Daoy (cell line): Measurements from ENCODE around the gene MACROD1. TPM values are rescaled to one million over a fixed set of nuclear protein-coding genes. Genes with fewer than 3 reads are reported as not detected.
"Not testable (repeated sequence)": the region's sequence is repeated elsewhere in the genome, so short reads cannot be mapped to it uniquely, and the experiment has no call there.

Experiments used
- DNase-seq: peaks from one replicate; pipeline ENCODE4 v3.0.0-alpha.2; 2015; ENCODE audit warnings: low read depth
- total RNA-seq: library from RNA; depleted of rRNA; stranded (reverse); fragments of >200 nt; shearing (Covaris generic); gene quantifications from 2 replicates; pipeline ENCODE4 v1.2.3, GENCODE V29; 2014

The MACROD1 gene
- total RNA-seq, 1 experiment from 2014 or later: 19.4 TPM

DNA sequence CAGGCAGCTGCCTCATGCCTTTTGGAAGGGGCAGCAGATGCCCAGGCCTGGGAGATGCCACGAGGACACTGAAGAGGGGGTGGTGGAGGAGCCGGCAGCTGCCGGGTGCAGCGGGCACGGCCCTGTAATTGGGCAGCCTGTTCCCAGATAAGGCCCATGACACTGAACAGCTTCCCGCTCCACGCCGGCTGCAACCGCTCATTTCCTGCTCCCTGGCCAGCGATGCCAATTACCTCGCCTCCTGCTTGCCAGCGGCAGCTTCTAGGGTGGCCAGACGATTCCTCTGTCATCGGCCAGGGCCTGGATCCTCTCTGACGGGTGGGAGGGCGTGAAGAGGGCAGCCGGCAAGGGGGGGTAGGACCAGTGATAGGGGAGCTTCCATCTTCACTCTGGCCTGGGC lies 107.4 kb downstream of the MACROD1 start:
- peak; percentile 58 for DNase-seq

DNA sequence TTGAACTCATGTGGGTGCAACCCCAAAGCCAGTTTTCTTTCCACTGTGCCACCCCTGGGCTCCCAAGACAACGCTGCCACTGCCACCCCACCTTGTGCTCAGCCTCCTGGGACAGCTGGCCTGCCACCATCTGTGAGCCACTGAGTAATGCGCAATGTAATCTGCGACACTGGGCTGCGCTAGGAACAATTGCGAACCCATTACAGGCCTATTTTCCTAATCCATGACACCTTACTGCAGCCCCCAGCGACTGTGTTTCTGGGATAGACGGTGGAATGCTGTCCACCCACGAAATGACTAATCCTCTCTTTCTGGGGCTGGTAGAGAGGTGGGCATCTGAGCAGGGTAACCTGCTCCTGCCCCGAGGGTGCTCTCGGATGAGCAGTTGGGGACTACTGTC lies 108.0 kb downstream of the MACROD1 start:
- DNase-seq: no peak

DNA sequence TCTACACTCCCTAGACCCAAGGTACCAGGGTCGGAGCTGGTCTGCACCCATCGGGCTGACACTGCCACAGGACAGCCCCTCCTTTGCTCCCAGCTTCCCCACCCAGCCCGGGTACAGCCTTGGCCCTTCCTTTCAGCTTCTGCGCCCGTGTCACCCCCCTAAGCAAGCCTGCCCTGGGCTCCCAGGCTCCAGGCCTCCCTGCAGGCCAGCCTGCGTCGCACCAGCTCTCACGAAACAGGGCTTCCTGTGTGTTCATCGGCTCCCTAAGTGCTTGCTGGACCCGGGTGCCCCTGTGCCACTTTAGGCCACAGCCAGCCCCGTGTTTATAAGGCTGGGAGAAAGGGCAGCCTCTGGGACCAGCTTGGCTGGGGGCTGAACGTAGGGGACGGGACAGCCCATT lies 109.1 kb downstream of the MACROD1 start:
- no peak for DNase-seq

DNA sequence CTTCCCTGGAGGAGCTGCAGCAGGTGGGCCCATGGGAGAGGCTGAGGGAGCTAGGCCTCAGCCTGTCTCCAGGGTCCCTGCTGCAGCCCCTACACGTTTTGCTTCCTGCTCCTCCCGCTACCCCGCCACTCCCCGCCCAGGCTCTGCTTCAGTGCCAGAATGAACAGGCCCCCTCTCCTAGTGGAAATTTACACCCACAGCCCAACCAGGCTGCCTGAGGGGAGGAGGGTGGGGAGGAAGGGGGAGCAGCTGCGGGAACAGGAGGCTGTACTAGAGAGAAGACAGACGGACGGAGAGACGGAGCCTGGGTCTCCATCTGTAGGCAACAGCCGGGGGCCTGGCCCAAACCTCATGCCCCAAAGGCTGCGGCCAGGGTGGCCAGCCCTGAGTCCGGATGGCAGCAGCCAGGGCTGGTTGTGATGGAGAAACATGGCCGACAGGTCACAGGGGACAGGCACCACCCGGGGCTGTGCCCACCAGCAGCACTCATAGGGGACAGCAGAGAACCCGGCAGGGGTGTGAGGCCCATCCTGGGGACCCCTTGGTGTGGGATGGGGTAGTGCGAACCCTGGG lies 109.6 kb downstream of the MACROD1 start:
- no peak for DNase-seq

DNA sequence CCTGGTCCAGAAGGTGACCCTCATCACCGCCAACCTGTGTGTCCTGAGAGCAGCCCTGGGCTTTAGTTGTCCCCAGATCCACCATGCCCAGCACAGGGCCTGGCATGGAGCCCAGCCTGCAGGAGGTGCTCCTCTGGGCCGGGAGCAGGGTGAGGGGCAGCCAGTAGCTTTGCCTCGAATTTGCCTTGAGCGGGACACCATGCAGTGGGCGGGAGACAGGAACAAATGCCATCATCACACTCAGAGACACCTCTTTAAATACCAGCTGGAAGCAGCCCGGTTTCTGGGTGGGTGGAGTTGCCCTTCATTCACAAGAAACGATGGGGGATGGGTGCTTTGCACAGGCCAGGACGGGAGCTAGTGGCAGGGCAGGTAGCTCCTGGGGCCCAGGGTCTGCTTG lies 110.8 kb downstream of the MACROD1 start:
- no peak for DNase-seq

DNA sequence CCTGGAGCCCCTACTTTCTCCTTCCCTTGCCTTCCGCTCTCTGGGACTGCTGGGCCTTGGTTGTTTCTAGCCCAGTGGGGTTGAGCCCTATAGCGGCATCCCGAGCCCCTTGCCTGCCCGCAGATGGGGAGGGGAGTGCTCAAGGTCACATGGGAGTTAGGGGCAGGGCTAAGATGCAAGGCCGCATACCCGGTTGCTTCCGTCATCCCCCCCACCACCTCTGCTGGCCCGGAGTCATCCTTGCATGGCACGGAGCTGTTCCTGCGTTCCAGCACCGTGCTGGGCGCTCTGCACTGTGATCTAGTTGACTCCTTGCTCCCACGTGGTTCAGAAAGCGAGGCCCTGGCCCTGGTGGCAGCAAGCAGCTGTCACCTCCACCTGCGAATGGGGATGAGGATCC lies 112.2 kb downstream of the MACROD1 start:
- no peak for DNase-seq

DNA sequence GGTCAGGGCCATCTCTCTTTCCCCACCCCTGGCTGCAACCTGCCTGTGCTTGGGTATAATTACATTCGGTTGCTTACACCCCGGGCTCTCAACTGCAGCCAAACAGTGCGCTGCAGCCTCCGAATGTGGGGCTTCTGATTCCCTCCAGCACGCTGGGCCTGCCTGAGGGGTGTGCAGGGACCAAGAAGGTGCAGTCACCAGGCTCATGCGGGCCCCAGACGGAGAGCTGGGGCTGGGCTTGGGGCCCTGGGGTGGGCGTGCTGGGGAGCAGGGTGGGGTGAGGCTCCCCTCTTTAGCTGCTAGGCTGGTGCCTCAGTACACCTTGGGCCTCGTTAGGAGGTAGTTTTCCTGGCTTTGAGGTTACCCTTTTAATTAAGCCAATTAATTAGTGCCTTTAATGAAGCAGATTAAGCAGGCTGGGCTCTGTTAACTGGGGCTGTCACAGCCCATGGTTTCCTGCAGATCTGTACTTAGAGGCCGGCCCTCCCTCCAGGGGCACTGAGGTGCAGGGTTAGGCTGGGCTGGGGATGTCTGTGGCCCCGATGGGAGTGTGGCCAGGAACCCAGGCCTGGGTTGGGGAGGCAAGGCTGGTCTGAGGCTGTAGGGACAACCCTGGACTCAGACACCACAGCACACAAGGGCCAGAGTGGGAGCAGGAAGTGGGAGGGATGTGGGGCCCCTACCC lies 112.8 kb downstream of the MACROD1 start:
- DNase-seq: no peak

DNA sequence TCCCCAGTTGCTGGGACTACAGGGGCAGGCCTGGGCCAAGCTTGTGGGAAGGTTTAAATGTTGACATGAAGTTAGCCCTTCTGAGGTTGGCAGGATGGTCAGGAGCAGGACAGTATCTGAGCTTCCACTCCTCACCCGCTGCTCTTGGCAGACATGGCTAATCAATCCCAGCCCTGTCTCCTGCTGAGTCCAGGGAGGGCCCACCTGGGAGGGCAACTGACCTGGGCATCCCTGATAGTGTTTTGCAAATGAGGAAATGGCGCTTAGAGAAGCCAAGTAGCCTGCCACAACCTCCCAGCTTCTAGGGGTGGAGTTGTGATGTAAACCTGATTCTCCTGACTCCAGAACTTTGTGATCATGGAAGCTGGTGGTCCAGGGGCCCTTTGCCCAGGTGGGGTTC lies 113.5 kb downstream of the MACROD1 start:
- DNase-seq: no peak

DNA sequence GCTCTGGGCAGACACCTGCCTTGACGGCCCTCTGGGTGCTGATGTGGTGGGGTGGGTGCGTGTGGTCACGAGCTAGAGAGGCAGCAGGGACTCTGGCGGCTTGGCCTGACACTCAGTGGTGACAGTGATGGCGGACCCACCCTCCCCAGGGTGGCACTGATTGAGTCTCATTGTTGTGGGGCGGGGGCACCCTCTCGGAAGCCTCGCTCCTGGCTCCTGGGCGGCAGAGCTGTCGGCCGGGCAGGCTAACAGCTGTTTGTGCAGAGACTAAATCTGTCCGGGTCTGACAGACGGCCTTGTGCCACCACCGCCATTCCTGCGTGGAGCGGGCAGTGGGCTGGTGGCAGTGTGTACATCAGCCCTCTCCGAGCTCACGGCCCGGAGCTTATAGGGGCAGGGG lies 114.6 kb downstream of the MACROD1 start:
- no peak for DNase-seq

DNA sequence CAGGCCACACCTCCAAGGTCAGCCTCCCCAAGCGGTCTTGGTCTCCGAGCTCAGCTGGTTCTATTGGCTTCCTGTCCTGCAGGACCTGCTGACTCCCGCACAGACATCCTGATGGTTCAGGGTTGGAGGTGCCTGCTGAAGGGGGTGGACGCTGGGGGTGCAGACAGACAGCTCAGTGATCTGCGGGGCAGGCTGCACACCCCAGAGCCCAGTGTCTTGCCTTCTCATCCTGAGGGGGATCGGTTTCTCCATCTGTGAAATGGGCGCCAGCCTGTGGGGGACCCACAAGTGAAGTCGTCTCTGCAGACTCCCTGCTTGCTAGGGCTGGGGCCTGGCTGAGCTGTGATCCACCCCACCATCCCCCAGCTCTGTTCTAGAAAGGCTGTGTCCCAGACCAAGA lies 116.4 kb downstream of the MACROD1 start:
- DNase-seq: no peak

DNA sequence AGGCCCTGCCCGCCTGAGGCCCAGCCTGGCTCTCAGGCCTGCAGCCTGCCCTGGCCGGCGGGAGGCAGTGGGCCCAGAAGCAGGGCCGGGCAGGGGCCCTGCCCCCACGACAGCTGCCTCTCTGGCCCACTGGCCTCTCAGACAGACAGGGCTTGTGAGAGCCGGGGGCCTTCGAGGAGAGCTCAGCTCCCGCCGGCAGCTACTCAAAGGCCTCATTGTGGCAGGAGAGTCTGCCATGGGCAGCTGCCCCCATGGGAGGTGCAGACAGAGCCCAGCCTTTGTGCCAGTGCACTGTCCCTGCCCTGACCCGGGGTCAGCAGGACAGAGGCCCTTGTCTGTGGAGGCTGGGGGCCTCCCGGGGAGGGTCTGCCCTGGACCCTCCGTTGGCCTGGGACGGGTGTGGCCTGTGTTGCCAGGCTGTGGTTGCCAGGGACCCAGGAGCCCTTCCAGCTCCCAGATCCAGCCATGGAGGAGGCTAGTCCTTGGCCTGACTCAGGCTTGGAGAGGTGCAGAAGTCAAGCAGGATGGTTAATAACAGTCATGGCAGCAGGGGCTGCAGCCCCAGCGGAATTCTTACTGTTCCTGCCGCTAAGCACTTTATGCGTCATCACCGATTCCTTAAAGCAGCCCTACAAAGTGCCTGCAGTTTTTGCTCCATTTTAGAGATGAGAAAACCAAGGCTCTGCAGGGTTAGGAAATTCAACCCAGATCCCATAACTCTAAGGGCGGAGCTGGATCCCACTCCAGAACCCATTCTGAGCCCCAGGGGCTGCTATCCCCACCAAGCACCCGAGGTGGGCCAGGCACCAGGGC lies 117.7 kb downstream of the MACROD1 start:
- no peak for DNase-seq

DNA sequence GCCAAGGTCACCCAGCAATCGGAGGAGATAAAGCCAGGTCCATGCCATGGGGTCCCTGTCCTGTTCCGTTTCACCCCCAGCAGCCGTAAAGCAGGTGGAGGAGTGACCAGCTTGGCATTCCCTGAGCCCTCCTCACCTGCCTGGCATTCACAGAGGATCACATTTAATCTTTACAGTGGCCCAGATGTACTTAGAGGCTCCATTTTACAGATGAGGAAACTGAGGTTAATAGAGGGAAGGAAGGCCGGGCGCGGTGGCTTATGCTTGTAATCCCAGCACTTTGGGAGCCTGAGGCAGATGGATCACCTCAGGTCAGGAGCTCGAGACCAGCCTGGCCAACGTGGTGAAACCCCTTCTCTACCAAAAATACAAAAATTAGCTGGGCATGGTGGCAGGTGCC lies 118.5 kb downstream of the MACROD1 start:
- DNase-seq: not testable (repeated sequence)

DNA sequence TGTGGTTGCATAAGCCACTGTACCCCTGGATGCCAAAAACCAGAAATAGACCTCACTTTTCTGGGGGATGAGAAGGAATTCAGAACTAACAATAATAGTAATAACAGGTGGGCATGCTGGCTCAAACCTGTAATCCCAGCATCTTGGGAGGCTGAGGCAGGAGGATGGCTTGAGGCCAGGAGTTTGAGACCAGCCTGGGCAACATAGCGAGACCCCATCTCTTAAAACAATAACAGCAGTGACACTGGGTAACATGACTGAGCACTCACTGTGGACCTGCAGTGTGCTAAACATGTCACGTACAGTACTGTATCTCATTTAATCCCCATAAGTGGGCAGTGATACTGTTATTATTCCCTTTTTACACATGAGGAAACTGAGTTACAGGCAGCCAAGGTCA lies 120.2 kb downstream of the MACROD1 start:
- DNase-seq: no peak

DNA sequence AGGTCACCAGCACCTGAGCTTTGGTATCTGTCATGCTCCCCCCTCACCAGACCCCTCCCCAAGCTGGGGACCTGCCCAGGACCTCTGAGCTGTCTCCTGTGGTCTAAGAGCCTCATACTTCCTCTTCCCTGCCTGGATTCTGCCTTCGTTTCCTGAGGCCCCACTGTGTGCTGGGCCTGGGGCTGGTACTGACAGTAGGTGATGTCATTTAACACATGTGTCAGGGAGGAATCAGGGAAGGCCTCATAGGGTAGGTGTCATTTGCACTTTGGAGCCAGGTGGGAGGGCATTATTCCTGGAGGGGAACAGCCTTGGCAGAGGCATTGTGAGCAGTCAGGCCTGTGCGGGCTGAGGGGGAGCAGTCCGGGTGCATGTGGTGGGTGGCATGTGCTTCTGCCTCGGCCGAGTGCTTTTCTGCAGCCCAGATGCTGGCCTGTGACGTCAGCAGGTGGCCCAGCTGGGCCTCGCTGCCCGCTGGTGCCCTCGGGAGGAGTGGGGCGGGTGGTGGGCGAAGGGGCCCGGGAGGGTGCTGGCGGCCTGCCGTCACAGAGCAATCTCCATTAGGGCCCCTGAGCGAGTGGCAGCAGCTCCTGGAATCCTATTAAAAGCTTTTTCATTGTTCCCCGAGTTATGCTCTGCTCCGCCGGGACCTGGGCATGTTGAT lies 121.1 kb downstream of the MACROD1 start:
- no peak for DNase-seq

DNA sequence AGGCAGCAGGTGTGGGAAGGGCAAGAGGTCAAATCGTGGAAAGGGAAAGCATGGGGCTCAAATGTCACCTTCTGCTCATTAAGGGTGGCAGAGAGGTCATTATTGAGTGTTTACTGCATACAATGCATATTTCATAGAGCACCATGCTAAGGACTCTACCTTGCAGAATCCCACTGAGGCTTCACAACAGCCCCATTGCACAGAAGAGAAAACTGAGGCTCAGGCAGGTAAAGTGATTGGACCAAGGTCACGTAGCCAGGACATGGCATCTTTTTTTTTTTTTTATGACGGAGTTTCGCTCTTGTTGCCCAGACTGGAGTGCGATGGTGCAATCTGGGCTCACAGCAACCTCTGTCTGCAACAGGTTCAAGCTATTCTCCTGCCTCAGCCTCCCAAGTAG lies 122.4 kb downstream of the MACROD1 start:
- no peak for DNase-seq

DNA sequence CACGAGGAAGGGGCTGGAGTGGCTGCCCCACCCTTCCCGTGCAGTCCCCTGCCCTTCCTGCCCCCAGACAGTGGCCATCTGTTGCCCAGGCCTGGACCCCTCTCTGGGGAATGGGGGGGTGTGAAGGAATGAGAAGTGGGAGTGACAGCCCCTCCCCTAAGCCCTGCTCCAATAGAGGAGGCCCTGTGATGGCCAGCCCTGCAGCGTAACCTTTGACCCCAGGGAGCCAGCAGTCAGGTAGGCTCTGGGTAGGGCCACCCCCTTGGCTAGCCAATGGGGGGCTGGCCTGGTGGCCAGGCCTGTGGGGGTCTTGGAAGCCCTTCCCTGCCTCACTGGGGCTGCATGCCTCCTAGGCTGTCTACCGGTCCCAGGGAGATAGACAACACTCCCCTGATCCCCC lies 123.6 kb downstream of the MACROD1 start:
- DNase-seq: no peak

DNA sequence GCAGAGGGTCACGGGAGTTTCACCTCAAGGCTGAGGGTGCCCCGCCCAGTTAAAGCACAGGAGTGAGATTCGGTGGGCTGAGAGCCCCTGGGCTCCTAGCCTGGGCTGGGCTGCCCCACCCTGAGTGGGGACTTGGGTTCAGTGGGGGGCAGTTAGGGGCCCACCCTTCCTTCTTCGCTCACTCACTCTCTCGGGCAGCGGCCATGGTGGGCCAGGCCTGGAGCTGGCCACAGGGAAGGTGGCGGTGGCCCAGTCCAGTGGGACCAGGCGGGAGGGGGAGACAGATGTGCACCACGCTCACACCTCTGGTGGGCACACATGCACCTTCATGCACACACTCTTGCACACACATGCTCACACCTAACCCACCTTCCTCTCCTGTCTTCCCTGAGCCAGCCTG lies 124.1 kb downstream of the MACROD1 start:
- no peak for DNase-seq

DNA sequence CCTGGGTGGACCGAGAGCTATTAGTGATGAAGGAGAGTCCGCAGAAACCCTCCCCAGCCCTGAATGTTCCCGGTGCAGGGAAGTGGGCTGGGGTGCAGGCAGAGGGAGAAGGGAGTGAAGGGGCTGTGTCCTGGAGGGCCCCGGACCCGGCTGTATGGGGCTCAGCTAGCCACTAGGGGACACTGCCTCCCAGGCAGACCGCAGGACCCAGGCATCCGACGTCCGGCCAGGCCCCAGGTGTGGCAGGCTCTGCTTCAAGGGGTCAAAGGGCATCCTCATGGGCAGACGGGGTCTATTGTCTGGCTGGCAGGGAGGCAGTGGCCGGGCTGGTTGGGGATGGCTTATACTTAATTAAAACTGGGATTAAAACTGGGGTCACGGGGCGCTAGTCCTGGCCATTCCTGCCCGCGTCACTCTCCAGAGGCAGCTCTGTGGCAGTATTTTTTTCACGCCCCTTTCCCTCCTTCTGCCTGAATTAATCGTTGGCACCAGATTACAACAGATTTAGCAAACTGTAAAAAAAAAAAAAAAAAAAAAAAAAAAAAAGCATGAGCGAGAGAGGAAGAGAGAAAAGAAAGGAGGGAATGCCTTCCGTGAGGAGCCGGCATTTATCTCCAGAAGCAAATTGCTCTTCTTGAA lies 125.1 kb downstream of the MACROD1 start:
- no peak for DNase-seq

DNA sequence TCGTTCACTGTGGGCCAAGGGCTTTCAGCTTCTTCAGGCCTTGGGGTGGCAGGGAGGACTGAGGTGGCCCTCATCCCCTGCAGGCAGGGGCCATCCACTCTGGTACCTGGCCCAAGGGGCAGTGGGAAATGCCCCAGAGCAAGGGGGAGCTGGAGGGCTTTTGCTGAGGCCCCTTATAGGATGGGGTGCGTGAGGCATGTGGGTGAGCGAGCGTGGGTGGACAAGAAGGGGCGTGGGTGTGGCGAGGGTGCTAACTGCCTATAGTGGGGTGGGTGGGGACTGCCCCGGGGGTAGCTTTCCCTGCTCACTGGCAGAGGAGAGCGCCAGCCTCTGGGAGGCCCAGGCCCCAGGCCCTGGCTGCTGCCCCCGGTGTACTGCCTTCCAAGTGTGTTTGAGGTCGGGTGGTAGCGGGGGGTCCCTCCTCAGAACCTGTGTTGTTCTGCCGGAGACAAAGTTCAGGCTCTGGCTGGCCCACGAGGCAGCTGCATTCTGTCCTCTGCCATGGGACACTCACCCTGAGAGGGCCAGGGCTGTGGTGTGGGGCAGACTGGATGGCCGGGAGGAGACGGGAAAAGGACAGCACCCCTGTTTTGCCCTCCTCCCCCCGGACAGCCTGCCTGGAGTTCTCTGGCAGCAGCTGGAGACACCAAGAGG lies 126.8 kb downstream of the MACROD1 start:
- no peak for DNase-seq

DNA sequence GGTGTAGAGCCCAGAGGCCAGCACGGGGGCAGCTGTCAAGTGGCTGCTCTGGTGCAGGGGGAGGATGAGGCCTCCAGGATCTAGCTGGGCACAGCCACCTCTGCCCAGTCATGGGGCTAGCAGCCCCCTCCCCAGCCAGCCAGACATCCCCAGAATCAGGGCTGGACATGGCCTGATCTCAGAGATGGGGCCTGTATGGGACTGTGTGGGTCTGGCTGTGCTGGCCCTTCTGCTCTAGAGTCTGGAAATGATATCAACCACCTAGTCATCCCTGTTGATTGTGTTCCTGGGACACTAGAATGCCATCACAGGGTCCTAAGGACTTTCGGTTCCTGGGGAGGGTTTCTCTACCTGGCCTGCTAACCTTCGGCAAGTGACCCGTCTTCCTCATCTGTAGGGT lies 127.4 kb downstream of the MACROD1 start:
- DNase-seq: no peak

DNA sequence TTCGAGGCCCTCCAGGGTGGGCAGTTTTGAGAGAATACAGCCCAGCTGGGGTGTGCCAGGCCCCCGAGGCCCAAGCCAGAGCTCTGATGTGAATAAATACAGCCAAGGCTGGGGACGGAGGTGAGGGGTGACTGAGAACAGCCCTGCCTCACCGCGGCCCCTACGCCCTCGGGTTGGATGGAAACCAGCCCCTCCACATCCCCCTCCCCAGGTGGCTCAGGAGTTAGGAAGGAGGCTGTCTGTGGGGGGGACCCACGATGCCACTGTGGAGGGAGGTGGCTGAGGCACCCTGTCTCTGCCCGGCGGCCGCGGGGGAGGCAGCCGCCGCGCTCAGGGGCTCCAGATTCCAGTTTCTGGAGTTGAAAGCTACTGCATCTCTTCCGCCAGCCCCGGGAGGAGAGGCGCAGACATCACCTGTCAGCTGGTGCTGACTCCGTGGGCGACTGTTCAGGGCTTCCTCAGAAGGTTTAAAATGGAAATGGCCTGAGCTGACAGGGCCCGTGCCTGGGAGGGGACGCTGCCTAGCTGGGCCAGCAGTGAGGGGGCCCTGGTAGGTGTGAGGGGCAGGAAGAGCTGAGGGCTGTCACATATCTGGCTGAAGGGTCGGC lies 128.8 kb downstream of the MACROD1 start:
- DNase-seq: no peak
